H1 (cell line): ENCODE results near the gene C2orf72. TPM values are rescaled to one million over a fixed set of nuclear protein-coding genes. Genes with fewer than 3 reads are reported as not detected.

Experiments used
- CTCF ChIA-PET: fragments of 300-600 bp; sonication (Branson Sonifier 250); formaldehyde crosslinking; loops from one replicate; lab custom pipeline; 2021; ENCODE audit not compliant: partially characterized antibody; lab: Charles Lee
- POLR2A ChIA-PET: fragments of 300-600 bp; sonication (Branson Sonifier 250); formaldehyde crosslinking; loops from one replicate; lab custom pipeline; 2021; ENCODE audit warnings: inconsistent platforms; ENCODE audit not compliant: partially characterized antibody; lab: Charles Lee
- DNase-seq, 2 experiments: peaks; one replicate each; pipeline versions ENCODE4 v3.0.0 to v3.0.0-alpha.2; 2010 to 2022; ENCODE audit warnings: low spot score in 2 of 2, low read depth in 1 of 2, mixed read lengths in 1 of 2
- FAIRE-seq: peaks from 2 replicates; lab custom pipeline; 2011; peaks lifted over from hg19 to GRCh38; lab: Jason Lieb, UNC
- H2AFZ ChIP-seq: 2 replicates; pipeline ENCODE4 v1.8.1; 2012; ENCODE audit warnings: low read length, inconsistent platforms
- H2AK5ac ChIP-seq: 2 replicates; pipeline ENCODE4 v1.6.1; 2013; ENCODE audit warnings: low read depth, low read length
- H2BK120ac ChIP-seq: replicated peaks from 2 replicates; pipeline ENCODE3; 2013; ENCODE audit warnings: low read depth, low read length, inconsistent platforms
- H2BK12ac ChIP-seq: 2 replicates; pipeline ENCODE4 v1.6.1; 2013; ENCODE audit warnings: low read depth, low read length
- H2BK15ac ChIP-seq: 2 replicates; pipeline ENCODE4 v1.6.1; 2013; ENCODE audit warnings: low read length
- H2BK20ac ChIP-seq: 2 replicates; pipeline ENCODE4 v1.6.1; 2013; ENCODE audit warnings: low read length
- H2BK5ac ChIP-seq: 2 replicates; pipeline ENCODE4 v1.6.1; 2013; ENCODE audit warnings: low read depth, low read length
- H3K14ac ChIP-seq: 2 replicates; pipeline ENCODE4 v1.6.1; 2013; ENCODE audit warnings: inconsistent platforms; ENCODE audit not compliant: insufficient read length
- H3K18ac ChIP-seq: 2 replicates; pipeline ENCODE4 v1.6.1; 2013; ENCODE audit warnings: low read length; ENCODE audit errors: extremely low read depth
- H3K23ac ChIP-seq: 2 replicates; pipeline ENCODE4 v1.6.1; 2013; ENCODE audit warnings: inconsistent platforms; ENCODE audit not compliant: insufficient read length
- H3K23me2 ChIP-seq: 2 replicates; pipeline ENCODE4 v1.6.1; 2013; ENCODE audit warnings: low read depth, low read length
- H3K27ac ChIP-seq: 2 replicates; pipeline ENCODE4 v1.6.1; 2011; ENCODE audit warnings: low read depth, low read length, inconsistent platforms
- H3K27me3 ChIP-seq, 4 experiments: replicated peaks in 1 of 4; 1 replicate in 1 of 4; 2 replicates in 3 of 4; pipeline versions ENCODE4 v1.6.1 to v1.8.1; 2011 to 2013; ENCODE audit warnings: low read length in 3 of 4, mild to moderate bottlenecking in 3 of 4, inconsistent platforms in 2 of 4, mixed read lengths in 2 of 4, moderate library complexity in 1 of 4; ENCODE audit not compliant: control insufficient read depth in 3 of 4, insufficient read depth in 3 of 4; ENCODE audit errors: extremely low read depth in 1 of 4
- H3K36me3 ChIP-seq, 4 experiments: 2 replicates each; pipeline versions ENCODE4 v1.6.1 to v1.8.1; 2011 to 2013; ENCODE audit warnings: mild to moderate bottlenecking in 4 of 4, low read length in 3 of 4, moderate library complexity in 2 of 4, control low read depth in 1 of 4, inconsistent platforms in 1 of 4; ENCODE audit not compliant: insufficient read depth in 4 of 4, control insufficient read depth in 2 of 4
- H3K4ac ChIP-seq: replicated peaks from 2 replicates; pipeline ENCODE3; 2013; ENCODE audit warnings: low read length, low read depth, mixed read lengths, inconsistent platforms; ENCODE audit not compliant: insufficient read length
- H3K4me1 ChIP-seq, 4 experiments: replicated peaks in 1 of 4; 1 replicate in 1 of 4; 2 replicates in 3 of 4; pipeline versions ENCODE4 v1.6.1 to v1.8.1; 2011 to 2013; ENCODE audit warnings: low read length in 3 of 4, inconsistent platforms in 2 of 4, mixed read lengths in 1 of 4; ENCODE audit not compliant: insufficient read depth in 4 of 4, control insufficient read depth in 3 of 4
- H3K4me2 ChIP-seq, 2 experiments: 2 replicates each; pipeline versions ENCODE4 v1.6.1 to v1.8.1; 2011 to 2013; ENCODE audit warnings: low read depth in 2 of 2, low read length in 2 of 2, control low read depth in 1 of 2, inconsistent platforms in 1 of 2, mild to moderate bottlenecking in 1 of 2; ENCODE audit not compliant: insufficient read depth in 1 of 2
- H3K4me3 ChIP-seq, 4 experiments: fragments of 200-600, 300-600 bp in 1 of 4; sonication (generic), shearing (Covaris generic), sonication (Bioruptor Twin) in 1 of 4; 2 replicates each; pipeline versions ENCODE4 v1.5.1 to v1.8.1; 2011 to 2016; ENCODE audit warnings: low read length in 4 of 4, low read depth in 3 of 4, control low read depth in 2 of 4, inconsistent platforms in 2 of 4, mild to moderate bottlenecking in 2 of 4, mixed read lengths in 1 of 4, moderate library complexity in 1 of 4; ENCODE audit not compliant: insufficient read depth in 2 of 4; ENCODE audit errors: extremely low read depth in 1 of 4
- H3K56ac ChIP-seq: replicated peaks from 2 replicates; pipeline ENCODE3; 2013; ENCODE audit warnings: low read depth, mild to moderate bottlenecking, mixed read lengths, low read length, inconsistent platforms; ENCODE audit not compliant: insufficient read length
- H3K79me1 ChIP-seq: 2 replicates; pipeline ENCODE4 v1.6.1; 2013; ENCODE audit warnings: low read depth, low read length, control low read depth
- H3K79me2 ChIP-seq, 2 experiments: 2 replicates each; pipeline versions ENCODE4 v1.6.1 to v1.8.1; 2012 to 2013; ENCODE audit warnings: low read length in 2 of 2, mild to moderate bottlenecking in 2 of 2, inconsistent platforms in 1 of 2; ENCODE audit not compliant: insufficient read depth in 2 of 2, control insufficient read depth in 1 of 2
- H3K9ac ChIP-seq, 4 experiments: replicated peaks in 1 of 4; 1 replicate in 1 of 4; 2 replicates in 3 of 4; pipeline versions ENCODE4 v1.6.1 to v1.8.1; 2011 to 2013; ENCODE audit warnings: low read depth in 3 of 4, low read length in 3 of 4, control low read depth in 2 of 4, mild to moderate bottlenecking in 2 of 4, moderate library complexity in 2 of 4, inconsistent platforms in 1 of 4; ENCODE audit errors: extremely low read depth in 1 of 4
- H3K9me3 ChIP-seq, 2 experiments: 2 replicates each; pipeline versions ENCODE4 v1.6.1 to v1.8.1; 2012 to 2013; ENCODE audit warnings: mild to moderate bottlenecking in 2 of 2, moderate library complexity in 2 of 2, control low read depth in 1 of 2, inconsistent platforms in 1 of 2, low read depth in 1 of 2, low read length in 1 of 2, mixed read lengths in 1 of 2; ENCODE audit not compliant: insufficient read depth in 2 of 2
- H4K20me1 ChIP-seq, 2 experiments: replicated peaks in 1 of 2; 2 replicates each; pipeline versions ENCODE3 to v1.8.1; 2011 to 2013; ENCODE audit warnings: inconsistent platforms in 2 of 2, low read length in 2 of 2, mild to moderate bottlenecking in 1 of 2; ENCODE audit not compliant: insufficient read depth in 2 of 2, control insufficient read depth in 1 of 2
- H4K5ac ChIP-seq: 2 replicates; pipeline ENCODE4 v1.6.1; 2013; ENCODE audit warnings: low read length, low read depth, mixed read lengths, inconsistent platforms; ENCODE audit not compliant: insufficient read length
- H4K8ac ChIP-seq: 2 replicates; pipeline ENCODE4 v1.8.0; 2013; ENCODE audit warnings: mild to moderate bottlenecking, moderate library complexity, low read length, inconsistent platforms; ENCODE audit not compliant: insufficient read depth; ENCODE audit errors: extremely low read depth
- H4K91ac ChIP-seq: replicated peaks from 2 replicates; pipeline ENCODE3; 2013; ENCODE audit warnings: low read length, mixed read lengths, inconsistent platforms; ENCODE audit not compliant: insufficient read length
- KDM4A ChIP-seq: IDR thresholded peaks from one replicate; pipeline ENCODE4 v1.7.1; 2012; ENCODE audit warnings: low read depth, mild to moderate bottlenecking, moderate library complexity, low read length, inconsistent platforms; ENCODE audit not compliant: severe bottlenecking
- SIN3A ChIP-seq, 2 experiments: IDR thresholded peaks in 1 of 2; conservative IDR thresholded peaks in 1 of 2; 2 replicates each; pipeline ENCODE4 v1.6.1; 2011 to 2012; ENCODE audit warnings: low read length in 2 of 2, improper control_type of control experiment in 1 of 2, low read depth in 1 of 2, mild to moderate bottlenecking in 1 of 2
- WGBS, 2 experiments: shearing (Covaris generic) in 1 of 2; methylation state at CpG; one replicate each; pipeline versions ENCODE4 v1.1.6 to v1.1.7; 2013 to 2015; ENCODE audit warnings: low lambda C conversion rate in 2 of 2, mixed read lengths in 2 of 2, inconsistent platforms in 1 of 2, low coverage in 1 of 2, missing lambda C conversion rate in 1 of 2; ENCODE audit not compliant: insufficient replicate concordance in 2 of 2, insufficient coverage in 1 of 2, insufficient read length in 1 of 2; ENCODE audit errors: extremely low coverage in 1 of 2, missing lambda C conversion rate in 1 of 2; 5-methylcytosine and 5-hydroxymethylcytosine counted together
- polyA plus RNA-seq, 7 experiments: library from polyadenylated mRNA; depleted of rRNA in 3 of 7; stranded (reverse) in 5 of 7; unstranded in 2 of 7; fragments of >200 nt in 5 of 7; fragments of 200-250 nt in 2 of 7; gene quantifications; 1 replicate in 5 of 7; 2 replicates in 1 of 7; 4 replicates in 1 of 7; pipeline versions ENCODE4 v1.2.1 to v1.2.3, GENCODE V29; 2011 to 2013; ENCODE audit warnings: missing spikeins in 2 of 7, mixed read lengths in 2 of 7
- total RNA-seq: library from RNA; stranded (reverse); fragmentation: NEBNext Ultra II Directional; extraction: Animal tissue kit (Norgen Biotek cat#: 25700); gene quantifications from 2 replicates; pipeline ENCODE4 v1.2.1, GENCODE V29; 2021

C2orf72 gene
- total and polyA plus RNA-seq, 2 of the 8 experiments (the other 6 are each of a cell fraction or from before 2014, with no cell fraction given) = 1.1 to 1.7 TPM

DNA sequence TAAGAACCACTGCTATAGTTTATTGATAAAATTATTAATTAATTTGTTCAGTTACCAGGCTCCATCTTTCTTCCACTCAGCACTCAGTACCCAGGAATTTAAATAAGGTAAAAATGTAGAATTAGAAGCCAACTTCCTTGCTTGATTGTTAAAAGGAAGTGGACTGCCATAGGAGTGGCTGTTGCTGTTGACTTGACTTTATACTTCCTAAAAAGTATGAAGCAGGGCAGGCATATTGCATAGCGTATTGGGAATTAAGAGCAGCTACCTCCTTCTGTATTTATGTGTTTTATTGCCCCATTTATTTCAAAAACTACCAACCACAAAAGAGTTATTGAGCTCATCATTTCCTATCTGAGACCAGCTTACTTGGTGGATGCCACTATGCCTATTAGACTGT lies 47.2 kb downstream of the C2orf72 start:
- Histone ChIP-seq H3K27me3 (no peaks in the 10 kb centered on the region), H3K9ac (no peak overlapping the region), H4K5ac (no peak overlapping the region), H2AK5ac (no peak overlapping the region), H2AFZ (no peak overlapping the region), H2BK20ac (no peak overlapping the region), H3K23ac (no peak overlapping the region), H2BK12ac (no peak overlapping the region), H3K9me3 (no peaks in the 10 kb centered on the region), H3K4me1 (no peaks in the 10 kb centered on the region), H3K79me1 (no peaks in the 10 kb centered on the region), H3K18ac (no peak overlapping the region), H3K36me3 (peaks cover 25 to 89% (median 74%) of the 10 kb centered on the region in 4 experiments), H3K56ac (no peak overlapping the region), H3K23me2 (no peaks in the 10 kb centered on the region), H3K4me2 (no peak overlapping the region), H4K91ac (no peak overlapping the region), H3K4ac (no peak overlapping the region), H2BK15ac (no peak overlapping the region), H3K27ac (no peak overlapping the region)
- FAIRE-seq = no peak
- WGBS, 2 experiments = 95% methylated on average over 1 of the region's 1 CpG; no CpG with 5 or more reads in 1 of the 2 experiments
- CTCF ChIA-PET = interaction anchor here (1.7 kb wide), 1 partner anchor 104 kb away, joined by 4 read pairs; no protein-coding TSS in a partner anchor
- POLR2A ChIA-PET = interaction anchor here (0.5 to 1.5 kb wide), 2 partner anchors 12 to 35 kb away, joined by 3 to 4 read pairs; no protein-coding TSS in a partner anchor
- DNase-seq = no peak
- TF ChIP-seq KDM4A (no peak), SIN3A (conservative IDR thresholded peaks at IDR 0.05 in 1 of 2, IDR thresholded peaks at IDR 0.05 in 1 of 2; ENCODE audit: low read depth in 1 of 2, low read length in 2 of 2) (no peak)
- TF ChIP-seq, all 59 proteins: peak for 0
- H2BK5ac ChIP-seq = no peak overlapping the region
- no peak overlapping the region for H3K14ac ChIP-seq
- peaks cover 0 to 1% of the 10 kb centered on the region in 2 experiments for H4K20me1 ChIP-seq
- no peak overlapping the region for H3K4me3 ChIP-seq
- no peaks in the 10 kb centered on the region for H3K79me2 ChIP-seq
- H4K8ac ChIP-seq = no peak overlapping the region
- no peak overlapping the region for H2BK120ac ChIP-seq
